ENCODE measurements around the gene CARMIL1. TPM values are rescaled to one million over a fixed set of nuclear protein-coding genes. Genes with fewer than 3 reads are reported as not detected.
A peak's percentile ranks its signal among the peaks of the same experiment; 100 is the strongest.

CARMIL1 gene
- 100 to 1,000 TPM in 3 of 4 donors, 10 to 100 TPM in 1; 97.2 to 123 (median 113) TPM for polyA plus RNA-seq (ENCODE audit: insufficient read length in 4 of 4)

- peak; percentile 66 to 75 (median 70) for DNase-seq (ENCODE audit: low read depth in 4 of 4, low spot score in 3 of 4)
Measured at GRCh38 chr6:25278914-25279747, at the start of gene CARMIL1. Gene CARMIL1 (plus strand): TSS chr6:25279374. CDS start chr6:25279796, 422 bp downstream.

- no peak for DNase-seq (ENCODE audit: low read depth in 4 of 4, low spot score in 3 of 4)
Measured at GRCh38 chr6:25229671-25230321, 49.4 kb upstream of the CARMIL1 start.

GRCh38 chr6:25232479-25232878 is 46.7 kb upstream of the CARMIL1 start:
- DNase-seq (ENCODE audit: low read depth in 4 of 4, low spot score in 3 of 4), result no peak

- no peak for DNase-seq (ENCODE audit: low read depth in 4 of 4, low spot score in 3 of 4)
Measured at GRCh38 chr6:25233226-25233625, 45.9 kb upstream of the CARMIL1 start.

- DNase-seq (ENCODE audit: low read depth in 4 of 4, low spot score in 3 of 4), result no peak
Measured at GRCh38 chr6:25237579-25237978, 41.6 kb upstream of the CARMIL1 start.

GRCh38 chr6:25239059-25239458 is 40.1 kb upstream of the CARMIL1 start:
- DNase-seq (ENCODE audit: low read depth in 4 of 4, low spot score in 3 of 4), result no peak

- DNase-seq (ENCODE audit: low read depth in 4 of 4, low spot score in 3 of 4), result no peak
Measured at GRCh38 chr6:25239498-25239897, 39.7 kb upstream of the CARMIL1 start.

- DNase-seq (ENCODE audit: low read depth in 4 of 4, low spot score in 3 of 4), result no peak
Measured at GRCh38 chr6:25242567-25242966, 36.6 kb upstream of the CARMIL1 start.

GRCh38 chr6:25244865-25245264 is 34.3 kb upstream of the CARMIL1 start:
- DNase-seq (ENCODE audit: low read depth in 4 of 4, low spot score in 3 of 4), result no peak

GRCh38 chr6:25248123-25248522 is 31.1 kb upstream of the CARMIL1 start:
- DNase-seq (ENCODE audit: low read depth in 4 of 4, low spot score in 3 of 4), result no peak

- DNase-seq (ENCODE audit: low read depth in 4 of 4, low spot score in 3 of 4), result no peak
Measured at GRCh38 chr6:25249133-25249532, 30.0 kb upstream of the CARMIL1 start.

GRCh38 chr6:25250878-25251277 is 28.3 kb upstream of the CARMIL1 start:
- DNase-seq (ENCODE audit: low read depth in 4 of 4, low spot score in 3 of 4), result no peak

- DNase-seq (ENCODE audit: low read depth in 4 of 4, low spot score in 3 of 4), result no peak
Measured at GRCh38 chr6:25251426-25251825, 27.7 kb upstream of the CARMIL1 start.

GRCh38 chr6:25253351-25253750 is 25.8 kb upstream of the CARMIL1 start:
- DNase-seq (ENCODE audit: low read depth in 4 of 4, low spot score in 3 of 4), result no peak

GRCh38 chr6:25254671-25255070 is 24.5 kb upstream of the CARMIL1 start:
- DNase-seq (ENCODE audit: low read depth in 4 of 4, low spot score in 3 of 4), result no peak

- no peak for DNase-seq (ENCODE audit: low read depth in 4 of 4, low spot score in 3 of 4)
Measured at GRCh38 chr6:25257686-25258348, 21.4 kb upstream of the CARMIL1 start.

- DNase-seq (ENCODE audit: low read depth in 4 of 4, low spot score in 3 of 4), result no peak
Measured at GRCh38 chr6:25259756-25260155, 19.4 kb upstream of the CARMIL1 start.

GRCh38 chr6:25263657-25264056 is 15.5 kb upstream of the CARMIL1 start:
- DNase-seq (ENCODE audit: low read depth in 4 of 4, low spot score in 3 of 4), result no peak

- no peak for DNase-seq (ENCODE audit: low read depth in 4 of 4, low spot score in 3 of 4)
Measured at GRCh38 chr6:25266456-25267100, 12.6 kb upstream of the CARMIL1 start.

- no peak for DNase-seq (ENCODE audit: low read depth in 4 of 4, low spot score in 3 of 4)
Measured at GRCh38 chr6:25267662-25268061, 11.5 kb upstream of the CARMIL1 start.

GRCh38 chr6:25270559-25270958 is 8.6 kb upstream of the CARMIL1 start:
- no peak for DNase-seq (ENCODE audit: low read depth in 4 of 4, low spot score in 3 of 4)

Data from right renal pelvis (tissue), 4 donors.